ENCODE data around the gene GLUD1. TPM values are rescaled to one million over a fixed set of nuclear protein-coding genes. Genes with fewer than 3 reads are reported as not detected.

The GLUD1 gene
- total RNA-seq, 1 experiment from 2014 or later = 101 TPM

DNA sequence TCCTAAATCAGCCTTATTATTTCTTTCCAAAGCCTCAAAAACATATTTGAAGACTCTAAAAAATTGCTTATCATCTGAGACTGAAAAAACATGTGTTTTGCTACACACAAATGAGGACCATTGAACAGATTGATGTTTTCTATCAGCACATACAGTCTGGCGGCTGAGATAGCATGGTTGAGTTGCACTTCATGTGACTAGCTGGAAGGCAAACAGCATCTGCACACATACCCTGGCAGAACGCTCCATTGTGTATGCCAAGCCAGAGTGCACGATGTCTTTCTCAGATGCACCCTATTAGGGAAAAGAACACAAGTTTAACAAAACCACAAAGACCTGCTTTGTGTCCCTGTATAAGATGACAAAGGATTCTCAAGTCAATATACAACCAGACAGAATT is 41.5 kb downstream of the GLUD1 start:
- Histone ChIP-seq H3K4me2 (ENCODE audit: insufficient read depth, insufficient read length, low read length) (no peak overlapping the region), H3K9ac (ENCODE audit: extremely low read depth, insufficient read length, low read length) (no peak overlapping the region), H3K14ac (ENCODE audit: insufficient read depth, low read length) (no peak overlapping the region), H2AFZ (ENCODE audit: low read length) (no peak overlapping the region), H3K9me3 (ENCODE audit: control insufficient read depth, low read depth, low read length) (no peaks in the 10 kb centered on the region), H3T11ph (ENCODE audit: low read length) (no peak overlapping the region), H2BK5ac (ENCODE audit: insufficient read length, low read length) (no peak overlapping the region), H2BK15ac (ENCODE audit: low read depth, low read length) (no peak overlapping the region), H3K23ac (ENCODE audit: insufficient read length, low read depth, low read length) (no peak overlapping the region), H3K79me2 (ENCODE audit: insufficient read depth, low read length) (no peaks in the 10 kb centered on the region), H2BK20ac (ENCODE audit: low read depth, low read length, poor library complexity, severe bottlenecking) (no peak overlapping the region), H4K91ac (ENCODE audit: insufficient read length, low read depth, low read length) (no peak overlapping the region), H2BK12ac (ENCODE audit: insufficient read length, low read depth, low read length) (no peak overlapping the region), H2BK120ac (ENCODE audit: low read depth, low read length, poor library complexity, severe bottlenecking) (no peak overlapping the region), H3K4me1 (ENCODE audit: insufficient read depth, low read length) (no peaks in the 10 kb centered on the region), H3K27ac (ENCODE audit: insufficient read length, low read depth, low read length) (no peak overlapping the region), H2AK5ac (ENCODE audit: insufficient read length, low read length) (no peak overlapping the region), H4K5ac (ENCODE audit: insufficient read length, low read depth, low read length) (no peak overlapping the region), H3K18ac (ENCODE audit: insufficient read length, low read depth, low read length) (no peak overlapping the region), H3K27me3 (ENCODE audit: insufficient read depth, low read length) (no peaks in the 10 kb centered on the region), H3K4ac (ENCODE audit: low read depth, low read length) (no peak overlapping the region), H3K23me2 (ENCODE audit: insufficient read length, low read depth, low read length, poor library complexity, severe bottlenecking) (no peaks in the 10 kb centered on the region), H4K8ac (replicated peaks; ENCODE audit: insufficient read length, low read depth, low read length) (no peak overlapping the region), H3K56ac (ENCODE audit: insufficient read length, low read depth, low read length) (no peak overlapping the region), H3K79me1 (ENCODE audit: insufficient read depth, low read depth, low read length, poor library complexity, severe bottlenecking) (no peaks in the 10 kb centered on the region), H4K20me1 (ENCODE audit: control insufficient read depth, insufficient read depth, insufficient read length) (no peaks in the 10 kb centered on the region)
- Mint-ChIP-seq H3K27me3 (ENCODE audit: low read depth) (no peaks in the 10 kb centered on the region), H3K36me3 (ENCODE audit: insufficient read depth in 1 of 3, low read depth in 3 of 3) (peaks cover 19 to 56% (median 36%) of the 10 kb centered on the region in 3 experiments; a peak in 6 of 7 replicates), H3K9me3 (no peaks in the 10 kb centered on the region), H3K4me1 (no peaks in the 10 kb centered on the region), H3K27ac (no peak overlapping the region), H3K4me3 (no peak overlapping the region)
- DNase-seq = no peak
- no CpG with 5 or more reads among the region's 3 CpGs for WGBS (ENCODE audit: extremely low coverage, insufficient read length, low lambda C conversion rate)
- TF ChIP-seq, protein P1, sequence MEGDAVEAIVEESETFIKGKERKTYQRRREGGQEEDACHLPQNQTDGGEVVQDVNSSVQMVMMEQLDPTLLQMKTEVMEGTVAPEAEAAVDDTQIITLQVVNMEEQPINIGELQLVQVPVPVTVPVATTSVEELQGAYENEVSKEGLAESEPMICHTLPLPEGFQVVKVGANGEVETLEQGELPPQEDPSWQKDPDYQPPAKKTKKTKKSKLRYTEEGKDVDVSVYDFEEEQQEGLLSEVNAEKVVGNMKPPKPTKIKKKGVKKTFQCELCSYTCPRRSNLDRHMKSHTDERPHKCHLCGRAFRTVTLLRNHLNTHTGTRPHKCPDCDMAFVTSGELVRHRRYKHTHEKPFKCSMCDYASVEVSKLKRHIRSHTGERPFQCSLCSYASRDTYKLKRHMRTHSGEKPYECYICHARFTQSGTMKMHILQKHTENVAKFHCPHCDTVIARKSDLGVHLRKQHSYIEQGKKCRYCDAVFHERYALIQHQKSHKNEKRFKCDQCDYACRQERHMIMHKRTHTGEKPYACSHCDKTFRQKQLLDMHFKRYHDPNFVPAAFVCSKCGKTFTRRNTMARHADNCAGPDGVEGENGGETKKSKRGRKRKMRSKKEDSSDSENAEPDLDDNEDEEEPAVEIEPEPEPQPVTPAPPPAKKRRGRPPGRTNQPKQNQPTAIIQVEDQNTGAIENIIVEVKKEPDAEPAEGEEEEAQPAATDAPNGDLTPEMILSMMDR (conservative IDR thresholded peaks at IDR 0.05) = no peak

Data from H9 (cell line).